Astrocyte (in vitro differentiated cells and primary cell): ENCODE measurements around the gene INTS7. TPM values are rescaled to one million over a fixed set of nuclear protein-coding genes. Genes with fewer than 3 reads are reported as not detected.
"Not testable (repeated sequence)": the region's sequence is repeated elsewhere in the genome, so short reads cannot be mapped to it uniquely, and the experiment has no call there.

ENCODE experiments used
- DNase-seq: peaks from one replicate; pipeline ENCODE4 v3.0.0-alpha.2; 2010; ENCODE audit warnings: low read depth
- FAIRE-seq: peaks from 2 replicates; lab custom pipeline; 2011; peaks lifted over from hg19 to GRCh38; lab: Jason Lieb, UNC
- H2AFZ ChIP-seq: 2 replicates; pipeline ENCODE4 v1.6.0; 2012; ENCODE audit warnings: low read depth, low read length, inconsistent platforms
- H3K27ac ChIP-seq: 2 replicates; pipeline ENCODE4 v1.5.1; 2011; ENCODE audit warnings: low read depth, low read length, inconsistent platforms
- H3K27me3 ChIP-seq: 2 replicates; pipeline ENCODE4 v1.6.0; 2011; ENCODE audit warnings: low read length, inconsistent platforms; ENCODE audit not compliant: insufficient read depth
- H3K36me3 ChIP-seq: 2 replicates; pipeline ENCODE4 v1.5.1; 2011; ENCODE audit warnings: low read length, inconsistent platforms; ENCODE audit not compliant: insufficient read depth
- H3K4me1 ChIP-seq: 2 replicates; pipeline ENCODE4 v1.5.1; 2011; ENCODE audit warnings: low read length, inconsistent platforms; ENCODE audit not compliant: insufficient read depth
- H3K4me2 ChIP-seq: 2 replicates; pipeline ENCODE4 v1.6.0; 2012; ENCODE audit warnings: low read length, inconsistent platforms
- H3K4me3 ChIP-seq: 2 replicates; pipeline ENCODE4 v1.5.1; 2011; ENCODE audit warnings: low read depth, mild to moderate bottlenecking, low read length, inconsistent platforms; ENCODE audit not compliant: insufficient read depth
- H3K79me2 ChIP-seq: 2 replicates; pipeline ENCODE4 v1.6.0; 2012; ENCODE audit warnings: mild to moderate bottlenecking, low read length, inconsistent platforms; ENCODE audit not compliant: insufficient read depth
- H3K9ac ChIP-seq: 2 replicates; pipeline ENCODE4 v1.6.0; 2012; ENCODE audit warnings: mild to moderate bottlenecking, low read length, inconsistent platforms
- H3K9me3 ChIP-seq: 2 replicates; pipeline ENCODE4 v1.5.1; 2012; ENCODE audit warnings: low read depth, mild to moderate bottlenecking, low read length, inconsistent platforms; ENCODE audit not compliant: insufficient read depth
- H4K20me1 ChIP-seq: 2 replicates; pipeline ENCODE4 v1.6.0; 2012; ENCODE audit warnings: low read length, inconsistent platforms; ENCODE audit not compliant: insufficient read depth
- H3K27ac Mint-ChIP-seq: one replicate; pipeline ENCODE4 v1.8.0; 2021; ENCODE audit warnings: mild to moderate bottlenecking, mixed read lengths; ENCODE audit not compliant: unreplicated experiment
- H3K27me3 Mint-ChIP-seq: one replicate; pipeline ENCODE4 v1.8.0; 2021; ENCODE audit warnings: low read depth, mixed read lengths; ENCODE audit not compliant: unreplicated experiment
- H3K36me3 Mint-ChIP-seq: one replicate; pipeline ENCODE4 v1.8.0; 2021; ENCODE audit warnings: low read depth, mixed read lengths; ENCODE audit not compliant: unreplicated experiment
- H3K4me1 Mint-ChIP-seq: one replicate; pipeline ENCODE4 v1.8.0; 2021; ENCODE audit warnings: low read depth, mixed read lengths; ENCODE audit not compliant: unreplicated experiment
- H3K4me3 Mint-ChIP-seq: one replicate; pipeline ENCODE4 v1.8.0; 2021; ENCODE audit warnings: mild to moderate bottlenecking, moderate library complexity, mixed read lengths; ENCODE audit not compliant: unreplicated experiment
- H3K9me3 Mint-ChIP-seq: one replicate; pipeline ENCODE4 v1.8.0; 2021; ENCODE audit warnings: mild to moderate bottlenecking, mixed read lengths; ENCODE audit not compliant: unreplicated experiment
- CTCF ChIP-seq: IDR thresholded peaks from 2 replicates; pipeline ENCODE4 v1.5.1; 2011; ENCODE audit warnings: low read depth, mild to moderate bottlenecking, inconsistent platforms, low read length, moderate library complexity; ENCODE audit not compliant: insufficient read depth
- EZH2 ChIP-seq: IDR thresholded peaks from 2 replicates; pipeline ENCODE4 v1.6.1; 2012; ENCODE audit warnings: mild to moderate bottlenecking, low read length, inconsistent platforms; ENCODE audit not compliant: insufficient read depth
- total RNA-seq: library from RNA; stranded (reverse); gene quantifications from 2 replicates; pipeline ENCODE4 v1.2.1, GENCODE V29; 2021

INTS7 gene
- total RNA-seq, 1 donor from 2014 or later, result 14.7 TPM

- peaks cover 3% of the 10 kb centered on the region for H4K20me1 ChIP-seq
- peaks cover 18% of the 10 kb centered on the region for H3K36me3 Mint-ChIP-seq
- H3K27me3 ChIP-seq, result no peaks in the 10 kb centered on the region
- no peaks in the 10 kb centered on the region for H3K79me2 ChIP-seq
- H3K27me3 Mint-ChIP-seq, result no peaks in the 10 kb centered on the region
- H3K27ac Mint-ChIP-seq, result no peak overlapping the region
- H2AFZ ChIP-seq, result no peak overlapping the region
- no peaks in the 10 kb centered on the region for H3K9me3 ChIP-seq
- H3K9me3 Mint-ChIP-seq, result no peaks in the 10 kb centered on the region
- H3K27ac ChIP-seq, result no peak overlapping the region
- H3K4me1 ChIP-seq, result no peaks in the 10 kb centered on the region
- no peaks in the 10 kb centered on the region for H3K4me1 Mint-ChIP-seq
- H3K4me3 Mint-ChIP-seq, result no peak overlapping the region
- TF ChIP-seq EZH2, result no peak
- no peak for TF ChIP-seq CTCF
- no peak overlapping the region for H3K4me2 ChIP-seq
- H3K36me3 ChIP-seq, result no peaks in the 10 kb centered on the region
- H3K9ac ChIP-seq, result no peak overlapping the region
- FAIRE-seq (no peak), DNase-seq (no peak)
- H3K4me3 ChIP-seq, result no peak overlapping the region
Measured at GRCh38 chr1:211959221-211959620, 76.1 kb downstream of the INTS7 start.

- H3K36me3 ChIP-seq, H2AFZ ChIP-seq, H3K9me3 ChIP-seq, H3K36me3 Mint-ChIP-seq, H3K4me3 Mint-ChIP-seq, H3K4me2 ChIP-seq, H3K9me3 Mint-ChIP-seq, H3K79me2 ChIP-seq, DNase-seq, FAIRE-seq, H3K9ac ChIP-seq, H3K27ac Mint-ChIP-seq, H3K4me1 ChIP-seq, H3K4me3 ChIP-seq, H3K27ac ChIP-seq, H3K27me3 ChIP-seq, H4K20me1 ChIP-seq, H3K27me3 Mint-ChIP-seq, H3K4me1 Mint-ChIP-seq: not testable (repeated sequence)
Measured at GRCh38 chr1:211954028-211954427, 81.3 kb downstream of the INTS7 start.

GRCh38 chr1:211953543-211953942 is 81.8 kb downstream of the INTS7 start:
- not testable (repeated sequence) for DNase-seq, H3K4me1 Mint-ChIP-seq, H3K9ac ChIP-seq, FAIRE-seq, H3K27me3 ChIP-seq, H3K4me3 ChIP-seq, H3K27ac ChIP-seq, H3K79me2 ChIP-seq, H3K27me3 Mint-ChIP-seq, H3K4me3 Mint-ChIP-seq, H3K4me2 ChIP-seq, H3K9me3 ChIP-seq, H3K36me3 Mint-ChIP-seq, H2AFZ ChIP-seq, H3K27ac Mint-ChIP-seq, H4K20me1 ChIP-seq, H3K4me1 ChIP-seq, H3K36me3 ChIP-seq, H3K9me3 Mint-ChIP-seq

- no peak overlapping the region for H3K4me3 Mint-ChIP-seq
- no peaks in the 10 kb centered on the region for H4K20me1 ChIP-seq
- DNase-seq (no peak), FAIRE-seq (no peak)
- no peaks in the 10 kb centered on the region for H3K4me1 ChIP-seq
- no peak overlapping the region for H2AFZ ChIP-seq
- peaks cover 2% of the 10 kb centered on the region for H3K36me3 ChIP-seq
- peaks cover 14% of the 10 kb centered on the region for H3K4me1 Mint-ChIP-seq
- H3K36me3 Mint-ChIP-seq, result peaks cover 3% of the 10 kb centered on the region
- TF ChIP-seq CTCF, result no peak
- TF ChIP-seq EZH2, result no peak
- no peaks in the 10 kb centered on the region for H3K79me2 ChIP-seq
- no peak overlapping the region for H3K9ac ChIP-seq
- no peak overlapping the region for H3K27ac Mint-ChIP-seq
- no peaks in the 10 kb centered on the region for H3K9me3 ChIP-seq
- no peaks in the 10 kb centered on the region for H3K27me3 ChIP-seq
- H3K27ac ChIP-seq, result no peak overlapping the region
- H3K27me3 Mint-ChIP-seq, result no peaks in the 10 kb centered on the region
- H3K9me3 Mint-ChIP-seq, result no peaks in the 10 kb centered on the region
- no peak overlapping the region for H3K4me2 ChIP-seq
- H3K4me3 ChIP-seq, result no peak overlapping the region
Measured at GRCh38 chr1:211952299-211952698, 83.1 kb downstream of the INTS7 start.
